DMS153 (cell line): Measurements from ENCODE around the gene LIX1.
"Not testable (repeated sequence)": the region's sequence is repeated elsewhere in the genome, so short reads cannot be mapped to it uniquely, and the experiment has no call there.

Experiments
- DNase-seq: peaks from one replicate; lab custom pipeline; 2025; lab: John Stamatoyannopoulos, UW

The LIX1 gene

DNA sequence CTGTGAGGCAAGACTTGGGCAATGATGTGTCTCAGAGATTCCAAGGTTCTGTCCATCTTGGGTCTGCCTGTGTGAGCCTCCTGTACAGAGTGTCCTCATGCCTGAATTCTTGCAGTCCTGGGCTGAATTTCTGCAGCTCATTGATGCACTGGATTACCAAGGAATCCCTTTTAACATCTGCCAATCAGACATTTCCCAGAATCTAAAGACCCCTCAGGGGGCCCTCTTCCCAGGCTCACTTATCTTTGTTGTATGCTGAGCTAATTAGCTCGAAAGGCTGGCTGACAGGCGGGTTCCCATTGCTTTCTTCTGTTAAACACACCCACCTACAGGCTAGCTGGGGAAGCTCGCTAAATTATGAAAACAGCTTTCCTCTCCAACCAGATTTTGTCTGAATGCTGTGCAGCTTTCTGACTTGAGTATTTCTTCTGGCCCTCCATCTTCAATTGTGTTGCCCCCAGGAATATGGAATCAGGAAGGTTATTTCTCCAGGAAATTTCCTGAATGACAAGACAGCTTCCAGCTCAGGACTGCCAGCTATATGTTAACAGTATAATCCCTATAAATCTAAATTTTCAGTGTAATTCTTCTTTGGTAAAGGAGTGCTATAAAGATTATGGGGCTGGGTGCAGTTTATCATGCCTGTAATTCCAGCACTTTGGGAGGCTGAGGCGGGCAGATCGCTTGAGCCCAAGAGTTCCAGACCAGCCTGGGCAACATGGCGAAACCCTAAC lies at the start of gene LIX1:
Gene LIX1, minus strand, starts transcription at position 91 of the 734 bp plus-strand sequence. Its CDS starts 35 bp downstream, at position 56.
- peak; percentile 13 for DNase-seq

DNA sequence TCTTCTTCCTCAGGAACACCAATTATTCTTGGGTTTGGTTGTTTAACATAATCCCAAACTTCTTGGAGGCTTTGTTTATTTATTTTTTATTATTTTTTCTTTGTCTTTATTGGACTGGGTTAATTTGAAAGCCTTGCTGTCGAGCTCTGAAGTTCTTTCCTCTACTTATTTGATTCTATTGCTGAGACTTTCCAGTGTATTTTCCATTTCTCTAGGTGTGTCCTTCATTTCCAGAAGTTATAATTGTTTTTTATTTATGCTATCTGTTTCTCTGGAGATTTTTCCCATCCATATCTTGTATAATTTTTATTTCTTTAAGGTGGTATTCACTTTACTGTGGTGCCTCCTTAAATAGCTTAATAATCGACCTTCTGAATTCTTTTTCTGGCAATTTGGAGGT lies 49.5 kb upstream of the LIX1 start:
- no peak for DNase-seq

DNA sequence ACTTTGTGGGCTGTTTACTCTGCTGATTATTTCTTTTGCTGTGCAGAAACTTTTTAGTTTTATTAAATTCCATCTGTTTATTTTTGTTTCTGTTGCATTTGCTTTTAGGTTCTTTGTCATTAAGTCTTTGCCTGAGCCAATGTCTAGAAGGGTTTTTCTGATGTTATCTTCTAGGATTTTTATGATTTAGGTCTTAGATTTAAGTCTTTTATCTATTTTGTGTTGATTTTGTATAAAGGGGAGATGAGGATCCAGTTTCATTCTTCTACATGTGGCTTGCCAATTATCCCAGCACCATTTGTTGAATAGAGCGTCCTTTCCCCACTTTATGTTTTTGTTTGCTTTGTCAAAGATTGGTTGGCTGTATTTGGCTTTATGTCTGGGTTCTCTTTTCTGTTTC lies 47.1 kb upstream of the LIX1 start:
- DNase-seq = not testable (repeated sequence)

DNA sequence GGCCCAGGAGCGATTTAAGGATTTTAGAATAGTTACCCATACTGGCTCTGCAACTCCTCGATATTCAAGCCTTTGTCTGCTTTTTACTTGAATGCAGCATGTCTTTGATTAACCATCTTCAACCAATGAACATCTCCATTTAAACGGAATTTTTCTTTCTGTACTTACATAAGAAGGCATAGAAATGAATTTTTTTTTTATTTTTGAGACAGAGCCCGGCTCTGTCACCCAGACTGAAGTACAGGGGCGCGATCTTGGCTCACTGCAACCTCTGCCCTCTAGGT lies 41.5 kb upstream of the LIX1 start:
- DNase-seq = no peak

DNA sequence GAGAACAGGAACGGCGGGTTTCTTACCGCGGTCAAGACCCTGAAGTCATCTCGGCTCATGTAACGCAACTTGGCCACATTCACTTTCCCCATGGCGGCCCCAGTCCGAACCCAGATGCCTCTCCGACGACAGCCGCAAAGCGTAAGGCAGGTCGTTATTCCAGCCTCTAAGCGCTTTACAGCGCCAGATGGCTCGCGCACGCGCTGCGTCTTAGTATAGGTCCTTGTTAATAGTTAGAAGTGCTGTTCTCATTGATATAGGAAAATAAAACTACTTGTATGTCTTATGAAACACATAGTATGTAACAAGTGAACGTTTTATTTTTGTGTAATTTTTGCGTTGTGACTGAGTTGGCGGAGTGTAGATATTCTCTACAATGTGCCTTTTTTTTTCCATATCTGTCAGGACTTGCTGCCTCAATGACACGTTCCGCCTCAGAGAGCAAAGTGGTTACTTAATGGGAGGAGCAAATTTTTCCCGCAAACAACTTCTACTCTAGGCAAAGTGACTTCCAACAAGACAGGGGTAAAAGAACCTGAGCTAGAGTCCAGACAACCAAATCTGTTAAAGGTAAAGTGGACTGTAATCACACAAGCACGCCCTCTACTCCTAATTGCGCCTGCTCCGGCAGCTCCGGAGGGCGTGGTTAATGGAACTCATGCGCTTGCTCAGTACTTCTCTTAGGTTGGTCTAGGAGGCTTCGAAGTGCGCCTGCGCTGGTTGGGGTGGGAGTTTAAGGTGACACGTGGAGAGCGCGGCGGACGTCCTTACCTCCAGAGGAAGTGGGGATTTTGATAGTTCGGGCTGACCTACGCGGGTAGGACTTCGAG lies 40.9 kb upstream of the LIX1 start, which contains the start of gene RIOK2:
Gene RIOK2, minus strand, starts transcription at position 148 of the 830 bp plus-strand sequence. Its CDS starts 56 bp downstream, at position 92.
- peak; percentile 87 for DNase-seq

DNA sequence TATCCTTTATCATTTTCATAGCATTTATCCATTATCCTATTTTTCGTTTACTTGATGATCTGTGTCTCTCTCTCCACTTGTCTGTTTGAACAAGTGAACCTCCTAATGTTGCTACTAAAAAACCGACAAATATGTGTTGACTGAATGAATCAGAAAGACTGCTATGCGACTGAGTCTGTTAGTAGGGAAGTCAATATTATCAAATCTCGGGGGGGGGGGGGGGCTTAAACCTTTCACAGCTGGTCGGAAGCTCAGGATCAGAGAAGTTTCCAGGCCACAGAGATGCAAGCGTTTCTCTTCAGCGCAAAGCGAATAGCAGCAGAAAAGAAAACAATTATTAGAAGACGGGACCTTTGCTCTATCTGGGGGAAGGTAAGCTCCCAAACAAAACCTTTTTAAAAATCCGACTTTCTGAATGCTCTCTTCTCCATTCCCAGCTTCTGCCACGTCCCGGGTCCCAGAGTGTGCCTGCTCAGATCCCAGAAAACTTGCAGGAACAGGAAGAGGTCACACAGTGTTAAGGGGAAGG lies 40.2 kb upstream of the LIX1 start:
- DNase-seq = no peak

DNA sequence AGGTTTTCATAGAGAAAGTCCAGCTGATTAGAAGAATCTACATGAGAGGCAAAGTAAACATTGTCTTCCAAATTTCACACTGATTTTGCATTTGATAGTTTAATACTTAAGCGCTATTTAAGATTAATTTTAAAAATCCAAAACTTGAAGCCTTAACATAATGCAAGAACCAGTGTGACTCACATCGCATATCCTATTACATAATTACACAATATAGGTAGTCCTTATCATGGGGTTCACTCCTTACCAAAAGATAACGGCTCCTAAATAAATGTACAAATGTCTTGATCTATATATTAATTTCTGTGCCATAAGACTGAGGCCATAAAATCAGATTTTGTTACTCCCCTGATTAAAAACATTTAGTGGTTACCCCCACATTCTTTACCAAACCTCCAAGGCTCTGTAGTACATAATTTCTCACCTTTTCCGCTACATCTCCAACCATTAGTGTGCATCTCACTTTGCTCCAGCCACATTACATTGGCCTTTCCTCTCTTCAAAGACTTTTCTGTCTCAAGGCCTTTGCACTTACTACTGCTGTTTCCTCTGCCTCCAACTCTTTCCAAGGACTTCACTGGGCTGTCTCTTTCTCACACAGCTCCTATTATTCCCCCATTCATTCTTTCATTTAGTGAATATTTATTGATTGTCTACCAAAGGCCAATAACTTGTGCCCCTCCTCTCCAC lies 39.6 kb upstream of the LIX1 start:
- no peak for DNase-seq

DNA sequence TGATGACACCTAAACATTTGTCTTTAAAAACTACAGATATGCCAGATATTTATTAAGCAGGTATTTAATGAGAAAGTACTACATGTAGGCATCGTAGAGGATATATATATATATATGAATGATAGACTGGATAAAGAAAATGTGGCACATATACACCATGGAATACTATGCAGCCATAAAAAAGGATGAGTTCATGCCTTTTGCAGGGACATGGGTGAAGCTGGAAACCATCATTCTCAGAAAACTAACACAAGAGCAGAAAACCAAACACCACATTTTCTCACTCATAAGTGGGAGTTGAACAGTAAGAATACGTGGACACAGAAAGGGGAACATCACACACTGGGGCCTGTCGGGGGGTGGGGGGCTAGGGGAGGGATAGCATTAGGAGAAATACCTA lies 37.0 kb upstream of the LIX1 start:
- DNase-seq = not testable (repeated sequence)

DNA sequence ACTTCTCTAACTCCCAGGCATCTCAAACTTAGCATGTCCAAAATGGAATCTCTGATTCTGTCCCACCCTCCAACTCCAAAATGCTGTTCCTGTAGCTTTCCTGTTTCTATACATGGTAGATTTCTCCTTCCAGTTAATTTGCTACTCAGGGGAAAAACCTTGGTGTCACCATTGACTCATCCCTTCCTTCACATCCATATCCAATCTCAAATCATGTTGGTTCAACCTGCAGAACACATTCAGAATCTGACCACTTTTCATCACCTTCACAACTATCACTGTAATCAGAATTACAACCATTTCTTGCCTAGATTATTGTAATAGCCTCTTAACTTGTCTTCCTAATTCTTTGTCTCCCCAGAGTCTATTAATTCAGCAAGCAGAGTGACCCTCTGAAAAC lies 29.8 kb upstream of the LIX1 start:
- DNase-seq = no peak

DNA sequence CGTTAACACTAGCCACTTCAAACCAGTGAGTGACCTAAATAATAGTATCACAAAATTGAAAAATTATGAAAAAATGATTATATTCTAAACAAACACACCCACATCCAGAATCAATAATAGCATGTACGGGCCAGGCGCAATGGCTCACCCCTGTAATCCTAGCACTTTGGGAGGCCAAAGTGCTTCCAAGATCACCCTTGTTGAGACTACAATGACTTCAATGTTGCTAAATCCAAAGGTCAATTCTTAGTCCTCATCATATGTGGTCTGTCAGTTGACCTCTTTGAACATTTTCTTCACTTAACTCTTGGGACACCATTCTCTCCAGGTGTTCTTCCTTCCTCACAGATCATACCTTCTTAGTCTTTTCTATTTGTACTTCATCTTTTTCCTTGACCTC lies 29.3 kb upstream of the LIX1 start:
- no peak for DNase-seq

DNA sequence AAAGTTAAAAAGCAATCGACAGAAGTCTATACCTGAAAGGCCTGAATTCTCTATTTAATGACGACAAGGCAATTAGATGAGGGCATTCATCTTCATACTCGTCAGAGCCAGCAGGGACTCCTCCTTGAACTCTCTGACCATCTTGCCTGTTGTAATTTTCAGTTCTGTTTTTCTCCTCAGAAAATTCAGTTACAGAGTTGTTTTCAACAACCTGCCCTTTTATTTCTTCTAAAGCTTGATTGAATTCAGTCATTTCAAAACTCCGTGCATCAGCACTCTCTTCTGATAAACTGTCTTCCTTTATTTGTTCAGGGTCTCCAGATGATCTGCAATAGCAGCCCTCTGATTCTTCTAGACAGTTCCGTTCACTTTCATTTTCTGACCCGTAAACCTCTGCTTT lies 25.0 kb upstream of the LIX1 start:
- DNase-seq = no peak

DNA sequence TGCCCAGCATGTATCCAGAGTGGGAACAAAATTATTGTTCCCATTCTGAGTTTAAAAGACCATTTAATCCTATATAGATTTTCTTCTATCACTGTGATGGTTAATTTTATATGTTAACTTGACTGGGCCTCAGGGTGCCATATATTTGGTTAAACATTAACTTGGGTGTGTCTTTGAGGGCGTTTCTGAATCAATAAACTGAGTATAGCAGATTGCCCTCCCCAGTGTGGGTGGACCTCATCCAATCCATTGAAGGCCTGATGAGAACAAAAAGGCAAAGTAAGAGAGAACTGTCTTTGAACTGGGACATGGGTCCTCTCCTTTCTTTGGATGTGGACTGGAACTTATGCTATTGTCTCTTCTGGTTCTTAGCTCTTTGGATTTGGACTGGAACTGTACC lies 23.3 kb upstream of the LIX1 start:
- DNase-seq = no peak

DNA sequence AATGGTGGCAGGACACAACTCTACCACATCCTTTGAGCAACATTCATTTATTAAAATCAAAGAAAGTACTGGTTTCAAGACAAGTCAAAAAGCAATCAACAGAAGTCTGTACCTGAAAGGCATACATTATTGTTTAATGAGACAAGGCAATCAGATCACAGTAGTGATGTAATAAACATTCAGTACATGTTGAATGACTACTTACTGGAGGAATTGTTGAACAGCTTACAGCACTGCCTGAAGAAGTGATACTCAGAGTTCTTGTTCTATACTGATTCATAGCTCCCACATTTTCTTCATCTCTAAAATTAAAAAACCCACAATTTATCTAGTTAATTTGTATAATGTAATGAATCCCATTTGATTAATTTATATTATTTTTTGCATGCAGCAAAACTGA lies 22.4 kb upstream of the LIX1 start:
- no peak for DNase-seq

DNA sequence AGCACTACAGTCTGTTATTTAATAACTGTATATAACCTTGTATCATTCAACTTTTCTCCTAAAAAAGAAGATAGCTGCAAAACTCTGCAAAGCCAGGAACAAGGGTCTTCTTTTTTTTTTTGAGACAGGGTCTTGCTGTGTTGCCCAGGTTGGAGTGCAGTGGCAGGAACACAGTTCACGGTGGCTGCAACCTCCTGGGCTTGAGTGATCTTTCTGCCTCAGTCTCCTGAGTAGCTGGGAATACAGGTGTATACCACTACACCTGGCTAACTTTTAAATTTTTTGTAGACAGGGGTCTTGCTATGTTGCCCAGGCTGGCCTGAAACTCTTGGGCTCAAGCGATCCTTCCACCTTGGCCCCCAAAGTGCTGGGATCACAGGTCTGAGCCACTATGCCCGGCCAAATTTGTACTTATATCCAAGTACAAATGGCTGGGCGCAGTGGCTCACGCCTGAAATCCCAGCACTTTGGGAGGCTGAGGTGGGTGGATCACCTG lies 21.4 kb upstream of the LIX1 start:
- no peak for DNase-seq

DNA sequence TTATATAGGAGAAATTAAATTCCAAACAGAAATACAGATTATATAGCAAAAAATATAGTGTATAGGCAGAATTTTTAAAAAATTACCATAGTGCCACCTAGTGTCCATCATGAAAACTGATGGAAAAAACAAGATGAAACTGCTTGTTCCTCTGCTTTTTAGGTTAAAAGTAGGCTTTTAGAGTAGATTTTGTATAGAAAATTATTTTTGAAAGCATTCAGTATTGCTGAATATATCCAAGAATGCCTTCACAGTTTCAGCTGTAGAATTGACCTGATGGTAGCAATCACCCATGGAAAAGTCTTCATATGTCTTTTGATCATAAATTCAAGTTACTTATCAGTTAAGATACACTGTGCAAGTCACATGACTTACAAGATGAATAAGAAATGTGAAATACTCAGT lies 21.0 kb upstream of the LIX1 start:
- no peak for DNase-seq

DNA sequence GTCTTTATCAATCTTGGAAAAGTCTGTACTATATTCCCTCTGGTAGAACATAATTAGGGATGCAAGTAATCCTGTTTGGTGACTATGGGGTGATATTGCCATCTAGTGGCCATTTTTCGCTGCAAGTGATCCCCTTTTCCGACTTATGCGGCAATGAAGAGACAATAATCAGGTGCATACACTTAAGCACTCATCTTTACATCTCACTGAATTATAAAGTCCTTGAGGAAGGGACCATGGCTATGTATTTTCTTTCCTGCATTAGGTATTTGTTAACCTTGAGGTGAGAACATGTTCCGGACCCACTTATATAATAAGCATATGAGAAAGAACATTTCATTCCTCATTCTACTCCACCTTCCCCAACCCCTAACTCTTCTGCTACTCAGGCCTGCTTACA lies 19.6 kb upstream of the LIX1 start:
- peak; percentile 9 for DNase-seq

DNA sequence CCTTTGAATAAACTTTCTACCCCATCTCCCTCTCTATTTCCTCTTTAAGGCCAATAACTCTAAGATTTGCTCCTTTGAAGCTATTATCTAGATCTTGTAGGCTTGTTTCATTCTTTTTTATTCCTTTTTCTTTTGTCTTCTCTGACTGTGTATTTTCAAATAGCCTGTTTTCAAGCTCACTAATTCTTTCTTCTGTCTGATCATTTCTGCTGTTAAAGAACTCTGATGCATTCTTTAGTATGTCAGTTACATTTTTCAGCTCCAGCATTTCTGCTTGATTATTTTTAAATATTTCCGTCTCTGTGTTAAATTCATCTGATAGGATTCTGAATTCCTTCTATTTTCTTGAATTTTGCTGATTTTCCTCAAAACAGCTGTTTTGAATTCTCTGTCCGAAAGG lies 15.3 kb upstream of the LIX1 start:
- DNase-seq = no peak

DNA sequence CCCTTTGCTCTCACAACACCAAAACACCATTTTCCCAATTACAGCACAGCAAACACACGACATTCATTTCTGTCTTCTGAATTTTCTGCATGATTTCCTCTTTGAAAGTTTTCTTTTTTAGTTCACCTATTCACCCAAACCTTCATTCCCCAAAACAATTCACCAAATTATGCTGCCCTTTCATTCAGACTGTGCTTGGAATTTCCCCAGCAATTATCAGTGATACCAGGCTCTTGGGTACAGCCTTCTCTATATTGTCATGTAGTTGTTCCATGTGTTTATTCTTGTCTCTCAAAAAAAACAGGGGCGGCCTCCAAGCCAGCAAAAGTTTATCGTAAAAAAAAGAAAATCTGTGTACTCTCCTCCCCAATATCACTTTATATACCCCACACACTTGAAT lies 9.0 kb upstream of the LIX1 start:
- no peak for DNase-seq

DNA sequence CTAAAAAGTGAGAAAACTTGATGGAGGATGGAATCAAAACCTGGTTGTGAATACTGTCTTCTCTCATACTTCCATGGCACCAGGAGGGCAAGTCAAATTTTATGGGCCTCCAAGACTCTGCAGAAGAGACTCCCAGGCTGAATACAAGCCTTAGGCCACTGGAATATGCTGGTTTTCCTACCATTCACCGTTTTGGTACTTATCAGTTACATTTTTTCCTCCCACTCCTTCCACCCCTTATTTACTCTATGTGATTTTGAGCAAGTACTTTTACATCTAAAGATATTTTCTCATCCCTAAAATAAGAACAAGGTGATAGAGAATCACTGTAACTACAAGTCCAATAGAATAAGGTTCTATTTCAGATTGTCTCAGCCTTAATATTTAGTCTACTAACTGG lies 8.0 kb upstream of the LIX1 start:
- no peak for DNase-seq

DNA sequence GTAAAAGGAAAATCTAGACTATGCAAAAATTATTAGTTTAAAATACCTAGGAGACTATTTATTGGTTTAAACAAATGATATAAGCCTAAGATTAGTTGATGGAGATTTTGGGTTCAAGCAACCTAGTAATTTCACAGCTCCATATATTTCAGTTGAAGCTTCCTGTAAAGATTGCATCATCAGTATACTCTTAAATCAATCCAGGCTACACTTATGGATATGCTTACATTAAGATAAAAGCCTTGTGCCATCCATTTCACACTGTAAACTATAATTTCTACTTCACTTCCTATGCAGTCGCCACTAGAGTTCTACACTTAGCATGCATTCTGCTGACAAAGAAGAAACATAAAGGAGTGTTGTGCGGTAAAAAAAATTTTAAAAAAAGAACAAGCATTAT lies 7.3 kb upstream of the LIX1 start:
- no peak for DNase-seq

DNA sequence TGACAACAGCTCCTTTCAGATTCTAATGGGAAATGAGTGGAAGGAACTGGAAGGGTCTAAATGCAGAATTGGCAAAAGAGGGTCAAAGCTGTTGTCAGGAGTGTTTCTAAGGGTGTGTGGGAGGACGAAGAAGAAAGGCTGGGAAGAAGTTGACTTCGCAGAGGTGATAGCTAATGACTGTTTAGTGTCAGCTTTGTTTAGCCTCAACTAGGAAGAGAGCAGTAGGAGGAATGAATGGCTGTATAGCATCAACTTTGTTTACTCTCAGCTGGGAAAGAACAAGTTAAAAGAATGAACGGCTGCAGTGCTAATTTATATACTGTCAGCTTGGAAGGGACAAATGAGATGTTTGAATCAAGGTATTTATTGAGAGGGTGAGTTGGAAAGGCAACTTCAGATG lies 5.9 kb upstream of the LIX1 start:
- DNase-seq = no peak

DNA sequence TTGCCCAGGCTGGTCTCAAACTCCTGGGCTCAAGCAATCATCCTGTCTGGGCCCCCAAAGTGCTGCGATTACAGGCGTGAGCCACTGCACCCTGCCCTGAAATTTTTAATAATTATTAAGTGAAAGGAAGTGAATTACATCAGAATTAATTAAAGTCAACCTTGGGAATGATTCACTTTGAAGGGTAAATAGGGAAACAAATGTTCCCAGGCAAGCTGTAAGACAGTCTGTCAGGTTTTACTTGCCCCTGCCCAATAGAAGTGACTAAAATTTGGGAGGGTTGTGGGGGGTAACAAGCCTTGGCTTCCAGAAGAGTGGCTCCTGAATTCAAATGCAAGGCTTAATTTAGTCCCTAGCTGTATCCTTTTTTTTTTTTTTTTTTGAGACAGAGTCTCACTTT lies 1.3 kb upstream of the LIX1 start:
- no peak for DNase-seq

DNA sequence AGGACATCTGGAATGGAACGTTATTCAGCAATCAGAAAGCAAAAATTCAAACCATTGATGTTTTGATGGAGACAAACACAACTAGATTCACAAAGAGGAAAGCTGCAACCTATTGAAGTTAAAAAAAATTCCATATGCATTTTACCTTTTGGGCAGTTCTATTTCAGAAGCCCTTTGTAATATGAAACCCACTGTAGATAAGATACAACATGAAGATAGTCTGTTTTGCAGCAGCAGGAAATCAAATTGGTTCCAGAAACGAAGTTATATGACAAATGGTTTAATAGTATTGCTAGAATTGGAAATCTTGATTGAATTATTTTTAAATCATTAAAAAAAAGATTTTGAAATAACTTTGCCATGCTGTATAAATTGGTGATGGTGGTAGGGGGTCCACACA lies 872 bp downstream of the LIX1 start:
- DNase-seq = no peak
